ENCODE measurements around the gene PNPLA7.
"Not testable (repeated sequence)": the region's sequence is repeated elsewhere in the genome, so short reads cannot be mapped to it uniquely, and the experiment has no call there.

The PNPLA7 gene

DNA sequence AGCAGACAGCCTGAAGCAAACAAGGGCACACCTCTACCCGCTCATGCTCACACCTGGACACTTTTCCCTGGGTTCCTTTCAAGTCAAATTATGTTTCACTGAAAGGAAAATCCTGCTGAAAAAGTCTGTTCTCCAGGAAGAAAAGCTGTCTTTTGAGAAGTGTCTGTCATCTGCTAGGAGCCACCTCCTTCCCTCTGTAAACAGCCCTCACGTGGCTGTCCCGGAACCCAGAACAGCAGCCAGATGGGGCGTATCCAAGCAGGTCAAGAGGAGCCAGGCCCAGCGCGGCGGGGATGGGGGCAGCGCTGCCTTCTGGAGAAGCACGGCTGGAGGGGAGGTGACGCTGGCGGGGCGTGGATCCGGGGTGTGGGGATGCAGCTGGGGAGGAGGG, at the start of gene PNPLA7:
Gene PNPLA7 (minus strand): TSS at position 172 of the 391 bp plus-strand sequence. CDS start 205 bp downstream, outside the sequence.
- DNase-seq = peak; percentile 92

DNA sequence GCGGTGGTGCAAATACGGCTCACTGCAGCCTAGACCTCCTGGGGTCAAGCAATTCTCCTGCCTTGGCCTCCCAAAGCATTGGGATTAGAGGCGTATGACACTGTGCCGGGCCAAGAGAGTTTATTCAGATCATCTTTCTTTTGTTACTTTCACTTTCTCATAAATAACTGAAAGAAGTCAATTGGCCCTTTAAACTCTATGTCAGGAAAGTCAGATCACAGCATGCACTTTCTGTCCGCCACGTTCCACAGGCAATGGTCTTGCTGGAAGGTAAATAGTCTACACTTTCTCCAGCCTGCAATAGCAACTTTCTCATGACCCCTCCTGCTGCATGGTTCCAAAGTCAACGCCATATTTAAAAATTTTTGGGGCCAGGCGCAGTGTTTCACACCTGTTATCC, 48.7 kb upstream of the PNPLA7 start:
- no peak for DNase-seq

DNA sequence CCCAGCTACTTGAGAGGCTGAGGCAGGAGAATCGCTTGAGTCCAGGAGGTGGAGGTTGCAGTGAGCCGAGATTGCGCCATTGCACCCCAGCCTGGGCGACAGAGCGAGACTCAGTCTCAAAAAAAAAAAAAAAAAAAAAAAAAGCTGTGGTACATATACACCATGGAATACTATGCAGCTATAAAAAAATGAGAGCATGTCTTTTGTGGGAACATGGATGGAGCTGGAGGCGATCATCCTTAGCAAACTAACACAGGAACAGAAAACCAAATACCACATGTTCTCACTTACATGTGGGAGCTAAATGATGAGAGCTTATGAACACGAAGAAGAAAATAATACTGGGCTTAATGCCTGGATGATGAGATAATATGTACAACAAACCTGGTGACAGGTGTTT, 46.4 kb upstream of the PNPLA7 start:
- not testable (repeated sequence) for DNase-seq

- no peak for DNase-seq
Observed at GRCh38 chr9:137593176-137593575, 43.0 kb upstream of the PNPLA7 start.

- no peak for DNase-seq
Observed at GRCh38 chr9:137592767-137593166, 42.6 kb upstream of the PNPLA7 start.

DNA sequence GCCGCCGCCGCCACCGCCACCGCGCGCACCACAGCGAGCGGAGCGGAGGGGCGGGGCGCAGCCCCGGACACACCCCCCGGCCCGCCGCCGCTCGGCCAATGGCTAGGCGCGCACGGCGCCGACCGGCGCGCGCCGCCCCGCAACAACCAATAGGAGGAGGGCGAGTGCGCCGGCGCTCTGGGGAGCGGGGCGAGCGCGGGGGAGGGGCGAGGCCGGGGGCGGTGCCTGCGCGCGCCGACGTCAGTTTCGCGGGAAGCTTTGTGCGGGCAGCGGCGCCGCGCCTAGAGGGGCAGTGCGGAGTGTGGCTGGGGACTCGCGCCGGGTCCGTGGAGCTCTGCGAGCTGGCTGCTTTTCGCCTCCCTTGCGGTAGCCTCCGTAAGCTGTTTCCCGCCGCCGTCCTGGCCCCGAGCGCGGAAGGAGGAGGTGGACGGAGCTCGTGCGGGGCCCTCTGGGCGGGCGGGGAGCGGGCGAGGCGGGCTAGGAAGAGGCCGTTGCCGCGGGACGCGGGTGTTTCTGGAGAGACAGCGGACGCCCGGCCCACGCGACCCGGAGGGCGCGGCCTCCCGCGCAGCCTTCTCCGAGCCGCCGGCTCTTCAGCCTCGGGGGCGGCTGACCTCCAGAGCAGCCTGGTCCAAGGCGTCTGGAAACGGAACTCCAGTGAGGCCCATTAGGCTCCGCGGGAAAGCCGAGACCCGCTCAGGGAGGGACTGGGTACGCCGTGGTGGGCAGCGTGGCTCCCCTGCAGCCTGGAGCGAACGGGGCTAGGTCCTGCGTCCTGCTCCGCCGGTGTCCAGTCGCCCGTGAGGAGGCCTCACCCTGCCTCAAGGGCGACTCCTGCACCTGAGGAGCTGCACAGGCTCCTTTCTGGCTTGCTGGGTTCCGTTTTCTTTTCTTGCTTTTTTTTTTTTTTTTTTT, 40.5 kb upstream of the PNPLA7 start, which contains the start of gene ZMYND19:
Gene ZMYND19 (minus strand): TSS at position 44 of the 915 bp plus-strand sequence. CDS start 249 bp downstream, outside the sequence.
- DNase-seq = peak; percentile 94

- no peak for DNase-seq
Observed at GRCh38 chr9:137590123-137590468, 39.9 kb upstream of the PNPLA7 start.

GRCh38 chr9:137589441-137590122, 39.4 kb upstream of the PNPLA7 start:
- peak; percentile 49 for DNase-seq

DNA sequence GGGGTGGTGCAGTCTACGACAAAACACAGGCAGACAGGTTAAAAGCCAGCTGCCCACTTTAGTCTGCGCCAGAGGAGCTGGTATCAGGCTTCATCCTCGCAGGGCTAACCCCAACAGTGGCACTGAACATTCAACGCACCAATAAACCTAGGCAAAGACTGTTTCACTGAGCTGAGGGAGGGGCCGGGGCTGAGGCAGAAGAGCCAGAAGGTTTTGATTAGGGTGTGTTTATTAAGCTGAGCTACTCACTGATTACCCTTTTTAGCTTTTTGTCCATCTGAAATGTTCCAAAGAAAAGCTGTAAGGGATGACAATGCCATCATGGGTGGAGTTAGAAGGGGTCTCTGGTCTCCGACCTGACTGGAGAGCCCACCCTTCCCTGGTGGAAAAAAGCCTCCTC, 38.7 kb upstream of the PNPLA7 start:
- no peak for DNase-seq

GRCh38 chr9:137588311-137588710, 38.1 kb upstream of the PNPLA7 start:
- no peak for DNase-seq

GRCh38 chr9:137586854-137587253, 36.7 kb upstream of the PNPLA7 start:
- DNase-seq = no peak

GRCh38 chr9:137583957-137584356, 33.8 kb upstream of the PNPLA7 start:
- no peak for DNase-seq

DNA sequence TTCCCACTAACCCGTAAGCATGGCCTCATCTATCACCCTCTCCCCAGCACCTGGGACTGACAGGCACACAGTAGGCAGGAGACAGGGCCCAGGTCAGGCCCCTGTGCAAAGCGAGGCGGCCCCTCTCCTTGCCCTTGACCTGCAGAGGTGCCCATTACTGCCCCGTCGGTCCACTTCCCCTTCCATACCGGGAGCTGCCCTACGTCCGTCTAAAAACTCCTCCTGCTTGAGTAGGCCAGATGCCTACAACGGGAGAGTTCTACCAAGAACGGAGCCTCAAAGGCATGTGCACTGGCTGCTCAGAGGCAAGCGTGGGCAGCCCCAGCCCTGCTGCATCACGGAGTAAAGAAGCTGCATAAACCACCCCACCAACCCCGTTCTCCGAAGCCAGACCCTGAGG, 33.1 kb upstream of the PNPLA7 start:
- no peak for DNase-seq

DNA sequence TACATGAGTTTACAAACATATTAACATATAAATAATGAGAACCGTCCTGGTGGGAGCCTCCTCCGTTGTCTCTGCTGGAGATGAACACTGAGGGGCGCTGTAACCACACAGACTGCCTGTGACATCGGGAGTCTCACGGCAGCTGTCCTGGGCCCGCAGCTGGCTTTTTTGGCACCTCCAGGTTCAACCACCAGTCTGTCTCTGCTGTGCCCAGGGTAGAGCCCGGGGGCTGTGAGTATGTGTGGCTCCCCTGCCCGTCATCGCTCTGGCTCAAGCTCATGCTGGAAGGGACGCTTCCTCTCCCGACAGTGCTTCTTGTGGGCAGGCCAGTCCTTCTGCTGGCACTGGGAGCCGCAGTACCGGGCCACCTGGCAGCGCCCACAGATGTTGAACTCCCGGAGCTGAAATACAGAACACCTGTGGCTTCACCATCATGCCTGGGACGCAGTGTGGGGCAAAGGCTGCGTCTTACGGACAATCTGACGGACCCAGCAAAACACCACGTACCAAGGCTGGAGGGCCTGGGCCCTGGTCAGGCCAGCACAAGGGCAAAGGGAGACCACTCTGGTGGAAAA, 32.2 kb upstream of the PNPLA7 start:
- peak; percentile 72 for DNase-seq

DNA sequence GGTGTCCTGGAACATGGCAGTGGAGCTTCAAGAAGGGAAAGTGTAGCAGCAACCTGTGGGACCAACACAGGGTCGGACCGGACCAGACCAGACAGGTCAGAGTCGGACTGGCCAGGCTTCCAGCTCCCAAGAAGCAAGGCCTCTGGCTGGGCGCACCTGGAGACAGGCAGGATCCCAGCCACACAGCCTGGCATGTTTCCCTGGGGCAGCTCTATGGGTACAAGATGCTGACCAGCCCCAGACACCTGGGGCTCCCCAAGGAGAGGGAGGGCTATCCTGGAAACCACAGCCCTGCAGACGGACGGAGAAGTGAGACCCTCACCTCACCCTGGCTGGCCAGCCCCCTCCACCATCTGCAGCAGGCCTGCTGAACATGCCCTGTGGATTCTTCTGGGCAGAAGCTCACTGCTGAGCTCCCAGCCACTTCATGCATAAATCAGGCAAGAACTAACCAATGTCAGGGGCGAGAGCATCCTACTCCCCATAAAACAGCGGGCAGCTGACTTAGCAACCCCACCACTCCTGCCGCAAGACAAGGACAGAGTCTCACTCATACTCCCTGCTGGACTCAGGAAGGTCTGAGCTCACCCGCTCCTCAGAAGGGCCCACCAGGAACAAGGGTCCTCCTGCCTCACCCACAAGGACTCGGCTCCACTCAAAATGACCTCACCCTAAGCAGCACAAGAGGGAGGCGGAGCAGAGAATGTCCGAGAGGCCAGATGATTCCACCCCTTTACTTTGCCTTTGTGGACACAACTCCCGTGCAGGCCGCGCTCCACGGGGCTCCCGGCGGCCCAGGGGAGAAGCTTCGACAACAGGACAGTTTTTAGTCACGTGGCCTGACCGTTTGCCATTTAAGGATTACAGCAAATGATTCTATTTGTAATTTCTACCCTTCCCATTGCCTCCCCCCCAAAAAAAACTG, 31.4 kb upstream of the PNPLA7 start:
- no peak for DNase-seq

DNA sequence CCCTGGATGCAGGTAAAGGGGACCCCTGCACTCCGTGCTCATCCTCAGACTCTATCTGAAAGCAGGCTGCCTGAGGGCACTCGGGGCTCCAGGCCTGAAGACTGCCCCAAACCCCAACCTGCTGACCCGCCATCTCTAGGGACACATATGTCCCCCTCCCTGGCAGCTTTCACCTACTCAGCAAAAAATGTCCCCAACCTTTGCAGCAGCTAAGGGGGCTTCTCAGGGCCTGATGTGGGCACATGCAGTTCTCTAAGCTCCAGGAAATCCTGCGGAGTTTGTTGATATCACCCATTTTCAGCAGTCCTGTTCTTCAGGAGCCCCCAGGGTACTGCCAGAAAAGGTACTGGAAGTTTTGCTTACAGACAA, 30.7 kb upstream of the PNPLA7 start:
- no peak for DNase-seq

DNA sequence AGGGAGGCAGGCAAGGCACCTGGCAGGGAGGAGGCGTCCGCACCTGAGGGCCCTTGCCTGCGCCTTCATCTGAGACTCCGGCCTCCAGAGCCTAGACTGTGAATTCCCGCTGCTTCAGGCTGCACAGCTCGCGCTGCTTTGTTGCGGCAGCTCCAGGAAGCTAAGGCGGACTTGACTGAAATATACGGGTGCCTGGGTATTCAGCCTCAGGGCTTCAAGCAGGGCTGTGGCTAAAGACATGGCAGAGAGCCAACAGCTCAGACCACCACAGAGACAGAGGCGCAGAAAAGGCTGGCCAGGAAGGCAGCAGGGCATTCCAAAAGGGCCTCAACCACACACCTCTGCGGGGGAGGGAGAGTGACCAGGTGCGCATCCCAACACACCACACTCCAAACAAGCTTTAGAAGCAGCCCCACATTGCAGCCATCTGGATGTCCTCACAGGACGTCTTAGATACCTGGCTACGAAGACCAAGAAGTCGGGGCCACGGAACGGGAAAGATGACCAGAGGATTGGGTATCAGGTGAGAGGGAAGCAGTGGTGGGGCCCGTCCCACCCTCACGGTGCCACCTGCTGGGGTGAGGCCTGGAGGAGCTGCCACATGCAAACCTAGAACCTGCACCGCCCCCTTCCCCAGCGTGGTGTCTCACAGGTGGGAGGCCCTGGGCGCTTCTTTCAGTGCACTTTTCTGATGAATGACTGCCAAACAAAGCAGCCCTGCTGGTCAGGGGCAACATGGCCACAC, 30.2 kb upstream of the PNPLA7 start:
- no peak for DNase-seq

GRCh38 chr9:137579259-137579604, 29.0 kb upstream of the PNPLA7 start:
- DNase-seq = no peak

DNA sequence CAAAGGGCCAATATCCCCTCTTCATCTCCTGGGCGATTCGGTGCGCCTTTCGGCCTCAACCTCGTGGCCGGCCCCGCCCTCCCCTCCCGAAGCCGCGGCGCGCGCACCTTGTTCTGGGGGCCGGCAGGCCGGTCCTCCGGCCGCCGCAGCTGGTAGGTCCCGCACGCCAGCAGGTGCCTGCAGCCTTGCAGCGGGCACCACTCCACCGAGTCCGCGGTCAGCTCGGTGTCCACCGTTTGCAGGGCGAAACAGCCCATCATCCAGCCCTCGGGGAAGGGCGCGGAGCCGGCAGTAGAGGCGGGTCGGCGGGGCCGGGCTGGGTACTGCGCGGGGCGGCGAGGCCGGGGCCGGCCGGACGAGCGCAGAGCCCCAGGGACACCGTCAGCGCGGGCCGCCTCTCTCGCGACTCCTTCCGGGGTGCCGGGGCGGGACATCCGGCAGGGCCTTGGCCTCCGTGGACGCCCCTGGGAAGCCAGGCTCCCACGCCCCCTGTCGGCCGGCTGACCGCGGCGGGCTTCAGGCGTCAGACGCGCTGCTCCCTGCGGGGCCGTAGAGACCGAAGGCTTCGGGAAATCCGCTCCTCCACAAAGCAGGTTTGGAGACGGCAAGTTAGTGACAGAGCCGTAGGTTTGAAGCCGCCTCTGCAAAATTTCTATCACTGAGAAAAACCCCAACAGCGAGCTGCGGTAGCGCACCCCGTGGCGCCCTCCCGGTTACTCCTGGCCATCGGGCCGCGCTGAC, 28.5 kb upstream of the PNPLA7 start, which contains the start of gene DPH7:
Gene DPH7 (minus strand): TSS at position 408 of the 741 bp plus-strand sequence. CDS start 148 bp downstream, at position 260.
- peak; percentile 96 for DNase-seq

GRCh38 chr9:137575716-137576411, 25.7 kb upstream of the PNPLA7 start:
- DNase-seq = no peak

- peak; percentile 39 for DNase-seq
Observed at GRCh38 chr9:137575364-137575715, 25.1 kb upstream of the PNPLA7 start.

Measured in hematopoietic multipotent progenitor cell treated with erythropoietin and hydrocortisone succinate and interleukin-3 and kit ligand, for 6 days (in vitro differentiated cells).